ENCODE results near the gene MASP2.
A peak's percentile ranks its signal among the peaks of the same experiment; 100 is the strongest.
"Not testable (repeated sequence)": the region's sequence is repeated elsewhere in the genome, so short reads cannot be mapped to it uniquely, and the experiment has no call there.

Gene MASP2

GRCh38 chr1:11027316-11027715, 19.7 kb downstream of the MASP2 start:
- peaks cover 18% of the 10 kb centered on the region for H3K4me1 Mint-ChIP-seq
- no peaks in the 10 kb centered on the region for H3K27me3 Mint-ChIP-seq
- H3K9me3 Mint-ChIP-seq = no peaks in the 10 kb centered on the region
- peaks cover 13% of the 10 kb centered on the region for H3K36me3 Mint-ChIP-seq
- no peak overlapping the region for H3K27ac Mint-ChIP-seq
- H3K4me3 Mint-ChIP-seq = no peak overlapping the region

DNA sequence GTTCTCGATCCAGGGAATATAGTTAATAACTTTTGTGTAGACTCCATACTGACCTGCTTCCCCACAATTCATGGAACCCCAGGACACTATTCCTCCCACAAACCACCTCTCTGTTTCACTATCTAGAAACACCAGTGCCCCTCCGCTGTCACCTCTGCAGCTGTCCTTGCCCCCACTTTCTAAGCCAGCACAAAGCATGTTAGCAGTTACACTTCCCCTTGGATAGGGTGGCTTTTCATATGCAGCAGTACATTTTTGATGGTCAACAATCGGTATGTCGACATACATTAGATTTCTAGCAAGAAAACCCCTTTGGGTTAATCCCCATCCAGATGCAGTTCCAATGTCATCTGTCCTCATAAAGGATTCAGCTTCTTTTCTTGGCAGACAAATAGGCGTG, 20.1 kb downstream of the MASP2 start:
- H3K27ac Mint-ChIP-seq = peak overlapping the region; percentile 9
- peaks cover 16% of the 10 kb centered on the region for H3K36me3 Mint-ChIP-seq
- H3K4me3 Mint-ChIP-seq = no peak overlapping the region
- H3K9me3 Mint-ChIP-seq = no peaks in the 10 kb centered on the region
- H3K27me3 Mint-ChIP-seq = no peaks in the 10 kb centered on the region
- H3K4me1 Mint-ChIP-seq = peaks cover 22% of the 10 kb centered on the region

GRCh38 chr1:11026052-11026451, 21.0 kb downstream of the MASP2 start:
- H3K9me3 Mint-ChIP-seq = no peaks in the 10 kb centered on the region
- peaks cover 17% of the 10 kb centered on the region for H3K36me3 Mint-ChIP-seq
- no peak overlapping the region for H3K27ac Mint-ChIP-seq
- H3K4me3 Mint-ChIP-seq = no peak overlapping the region
- H3K4me1 Mint-ChIP-seq = peaks cover 24% of the 10 kb centered on the region
- no peaks in the 10 kb centered on the region for H3K27me3 Mint-ChIP-seq

DNA sequence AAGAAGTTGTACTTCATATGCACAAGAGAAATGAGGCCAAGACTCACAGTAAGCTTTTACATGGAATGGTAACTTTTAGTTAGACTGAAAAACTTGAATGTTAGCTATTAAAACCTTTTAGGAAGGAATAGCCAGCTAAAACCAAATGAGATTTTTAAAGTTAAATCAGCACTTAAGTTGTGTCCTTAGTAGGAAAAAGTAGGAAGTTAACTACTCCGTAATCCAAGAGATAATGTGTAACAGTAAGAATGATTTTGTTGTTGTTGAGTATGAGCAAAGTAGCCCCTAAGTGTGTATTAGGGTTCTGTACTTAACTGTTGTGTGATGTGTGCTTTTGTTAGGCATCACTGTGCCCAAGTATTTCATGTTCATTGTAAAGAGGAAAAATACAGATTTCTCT, 21.4 kb downstream of the MASP2 start:
- no peaks in the 10 kb centered on the region for H3K9me3 Mint-ChIP-seq
- H3K27ac Mint-ChIP-seq = no peak overlapping the region
- peaks cover 17% of the 10 kb centered on the region for H3K36me3 Mint-ChIP-seq

GRCh38 chr1:11024874-11025203, 22.2 kb downstream of the MASP2 start:
- Mint-ChIP-seq H3K4me3 (no peak overlapping the region), H3K27me3 (no peaks in the 10 kb centered on the region), H3K9me3 (no peaks in the 10 kb centered on the region), H3K36me3 (peaks cover 19% of the 10 kb centered on the region), H3K27ac (no peak overlapping the region), H3K4me1 (peaks cover 24% of the 10 kb centered on the region)

More for the DNA sequence above, 21.4 kb downstream of the MASP2 start:
- no peaks in the 10 kb centered on the region for H3K27me3 Mint-ChIP-seq
- no peak overlapping the region for H3K4me3 Mint-ChIP-seq
- H3K4me1 Mint-ChIP-seq = peaks cover 24% of the 10 kb centered on the region

DNA sequence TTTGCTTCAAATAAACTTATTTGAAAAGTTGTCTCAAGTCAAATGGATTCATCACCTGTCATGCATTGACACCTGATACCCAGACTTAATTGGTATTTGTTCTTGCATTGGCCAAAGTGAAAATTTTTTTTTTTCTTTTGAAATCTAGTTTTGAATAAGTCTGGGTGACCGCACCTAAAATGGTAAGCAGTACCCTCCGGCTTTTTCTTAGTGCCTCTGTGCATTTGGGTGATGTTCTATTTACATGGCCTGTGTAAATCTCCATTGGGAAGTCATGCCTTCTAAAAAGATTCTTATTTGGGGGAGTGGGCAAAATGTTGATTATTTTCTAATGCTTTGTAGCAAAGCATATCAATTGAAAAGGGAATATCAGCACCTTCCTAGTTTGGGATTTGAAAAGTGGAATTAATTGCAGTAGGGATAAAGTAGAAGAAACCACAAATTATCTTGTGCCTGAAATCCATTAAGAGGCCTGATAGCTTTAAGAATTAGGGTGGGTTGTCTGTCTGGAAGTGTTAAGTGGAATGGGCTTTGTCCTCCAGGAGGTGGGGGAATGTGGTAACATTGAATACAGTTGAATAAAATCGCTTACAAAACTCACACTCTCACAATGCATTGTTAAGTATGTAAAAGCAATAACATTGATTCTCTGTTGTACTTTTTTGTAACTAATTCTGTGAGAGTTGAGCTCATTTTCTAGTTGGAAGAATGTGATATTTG, 22.7 kb downstream of the MASP2 start:
- H3K36me3 Mint-ChIP-seq = peaks cover 19% of the 10 kb centered on the region
- H3K27me3 Mint-ChIP-seq = no peaks in the 10 kb centered on the region
- H3K27ac Mint-ChIP-seq = peak overlapping the region; percentile 68
- no peak overlapping the region for H3K4me3 Mint-ChIP-seq
- no peaks in the 10 kb centered on the region for H3K9me3 Mint-ChIP-seq
- H3K4me1 Mint-ChIP-seq = peaks cover 24% of the 10 kb centered on the region

DNA sequence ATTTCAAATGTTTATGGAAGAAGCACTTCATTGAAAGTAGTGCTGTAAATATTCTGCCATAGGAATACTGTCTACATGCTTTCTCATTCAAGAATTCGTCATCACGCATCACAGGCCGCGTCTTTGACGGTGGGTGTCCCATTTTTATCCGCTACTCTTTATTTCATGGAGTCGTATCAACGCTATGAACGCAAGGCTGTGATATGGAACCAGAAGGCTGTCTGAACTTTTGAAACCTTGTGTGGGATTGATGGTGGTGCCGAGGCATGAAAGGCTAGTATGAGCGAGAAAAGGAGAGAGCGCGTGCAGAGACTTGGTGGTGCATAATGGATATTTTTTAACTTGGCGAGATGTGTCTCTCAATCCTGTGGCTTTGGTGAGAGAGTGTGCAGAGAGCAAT, 23.8 kb downstream of the MASP2 start:
- no peak overlapping the region for H3K4me3 Mint-ChIP-seq
- H3K36me3 Mint-ChIP-seq = peaks cover 19% of the 10 kb centered on the region
- peak overlapping the region; percentile 32 for H3K27ac Mint-ChIP-seq
- H3K9me3 Mint-ChIP-seq = no peaks in the 10 kb centered on the region
- no peaks in the 10 kb centered on the region for H3K27me3 Mint-ChIP-seq
- peaks cover 32% of the 10 kb centered on the region for H3K4me1 Mint-ChIP-seq

- H3K4me3 Mint-ChIP-seq = no peak overlapping the region
- peaks cover 22% of the 10 kb centered on the region for H3K36me3 Mint-ChIP-seq
- no peaks in the 10 kb centered on the region for H3K27me3 Mint-ChIP-seq
- no peaks in the 10 kb centered on the region for H3K9me3 Mint-ChIP-seq
- H3K27ac Mint-ChIP-seq = no peak overlapping the region
- H3K4me1 Mint-ChIP-seq = peaks cover 46% of the 10 kb centered on the region
Measured at GRCh38 chr1:11019971-11020370, 27.1 kb downstream of the MASP2 start.

DNA sequence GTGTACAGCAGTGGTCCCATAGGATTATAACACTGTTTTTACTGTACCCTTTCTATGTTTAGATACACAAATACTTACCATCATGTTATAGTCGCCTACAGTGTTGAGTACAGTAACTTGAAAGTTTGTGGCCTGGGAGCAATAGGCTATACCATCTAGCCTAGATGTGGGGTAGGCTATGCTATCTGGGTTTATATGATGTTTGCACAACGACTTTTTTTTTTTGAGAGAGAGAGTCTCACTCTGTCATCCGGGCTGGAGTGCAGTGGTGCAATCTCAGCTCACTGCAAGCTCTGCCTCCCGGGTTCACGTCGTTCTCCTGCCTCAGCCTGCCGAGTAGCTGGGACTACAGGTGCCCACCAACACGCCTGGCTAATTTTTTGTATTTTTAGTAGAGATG, 27.7 kb downstream of the MASP2 start:
- H3K9me3 Mint-ChIP-seq, H3K27ac Mint-ChIP-seq, H3K4me3 Mint-ChIP-seq, H3K27me3 Mint-ChIP-seq: not testable (repeated sequence)
- Mint-ChIP-seq H3K36me3 (peaks cover 22% of the 10 kb centered on the region), H3K4me1 (peaks cover 48% of the 10 kb centered on the region)

- Mint-ChIP-seq H3K9me3 (no peaks in the 10 kb centered on the region), H3K27ac (peak overlapping the region; percentile 98), H3K4me3 (peak overlapping the region; percentile 98), H3K36me3 (peaks cover 9% of the 10 kb centered on the region), H3K4me1 (peaks cover 29% of the 10 kb centered on the region), H3K27me3 (no peaks in the 10 kb centered on the region)
Measured at GRCh38 chr1:11013160-11013531, 33.9 kb downstream of the MASP2 start.

DNA sequence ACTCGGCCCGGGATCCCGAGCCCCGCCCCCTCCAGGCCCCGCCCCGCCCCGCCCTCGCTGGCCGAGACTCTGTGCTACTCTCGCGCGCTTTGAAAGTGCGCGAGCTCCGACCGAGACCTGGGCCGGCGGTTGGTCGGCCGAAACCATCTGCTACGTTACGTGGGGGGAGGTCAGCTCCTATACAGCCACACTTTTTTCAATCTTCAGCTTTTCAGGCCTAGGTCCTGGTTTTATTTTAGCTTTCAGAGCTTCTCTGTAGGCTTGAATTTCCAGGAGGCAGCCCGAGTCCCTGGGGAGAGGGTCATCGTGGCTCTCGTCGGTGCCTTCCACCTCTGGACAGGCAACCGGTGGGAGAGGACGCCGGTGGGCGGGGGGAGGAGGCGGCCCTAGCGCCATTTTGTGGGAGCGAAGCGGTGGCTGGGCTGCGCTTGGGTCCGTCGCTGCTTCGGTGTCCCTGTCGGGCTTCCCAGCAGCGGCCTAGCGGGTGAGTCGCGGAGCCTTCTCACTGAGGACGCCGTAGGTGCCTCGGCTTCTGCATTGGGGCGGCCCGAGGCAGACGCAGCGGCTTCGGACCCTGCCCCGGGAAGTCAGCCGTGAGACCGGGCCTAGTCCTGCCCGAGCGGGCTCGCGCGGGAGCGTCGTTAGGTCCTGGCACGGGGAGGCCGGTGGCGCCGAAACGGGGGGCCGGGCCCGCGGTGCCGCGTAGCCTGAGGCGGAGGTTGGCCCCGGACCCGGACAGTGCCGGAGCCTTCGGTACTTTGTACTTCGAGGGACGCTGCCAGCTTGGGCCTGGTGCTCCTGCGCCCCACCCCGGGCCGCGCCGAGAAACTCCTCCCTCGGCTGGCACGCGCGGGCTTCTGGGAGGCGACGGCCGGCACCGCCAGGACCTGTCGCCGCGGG, 34.5 kb downstream of the MASP2 start, which contains the start of gene TARDBP:
TARDBP (plus strand) TSS at position 395 of the 900 bp plus-strand sequence. CDS start 1,074 bp downstream, outside the sequence.
- Mint-ChIP-seq H3K36me3 (peaks cover 9% of the 10 kb centered on the region), H3K4me1 (peaks cover 29% of the 10 kb centered on the region), H3K27ac (peak within 1 kb of the TSS; percentile 99), H3K9me3 (no peaks in the 10 kb centered on the region), H3K27me3 (no peaks in the 10 kb centered on the region), H3K4me3 (peak within 1 kb of the TSS; percentile 98)

GRCh38 chr1:11000526-11000925, 46.5 kb downstream of the MASP2 start:
- Mint-ChIP-seq H3K27ac (no peak overlapping the region), H3K4me1 (no peaks in the 10 kb centered on the region), H3K9me3 (no peaks in the 10 kb centered on the region), H3K27me3 (no peaks in the 10 kb centered on the region), H3K4me3 (no peak overlapping the region), H3K36me3 (no peaks in the 10 kb centered on the region)

GRCh38 chr1:10996100-10996499, 50.9 kb downstream of the MASP2 start:
- no peak overlapping the region for H3K27ac Mint-ChIP-seq
- no peaks in the 10 kb centered on the region for H3K36me3 Mint-ChIP-seq
- no peaks in the 10 kb centered on the region for H3K27me3 Mint-ChIP-seq
- no peaks in the 10 kb centered on the region for H3K9me3 Mint-ChIP-seq
- H3K4me1 Mint-ChIP-seq = no peaks in the 10 kb centered on the region
- H3K4me3 Mint-ChIP-seq = no peak overlapping the region

GRCh38 chr1:10992864-10993263, 54.2 kb downstream of the MASP2 start:
- Mint-ChIP-seq H3K27ac (no peak overlapping the region), H3K4me1 (no peaks in the 10 kb centered on the region), H3K4me3 (no peak overlapping the region), H3K36me3 (no peaks in the 10 kb centered on the region), H3K27me3 (no peaks in the 10 kb centered on the region), H3K9me3 (no peaks in the 10 kb centered on the region)

DNA sequence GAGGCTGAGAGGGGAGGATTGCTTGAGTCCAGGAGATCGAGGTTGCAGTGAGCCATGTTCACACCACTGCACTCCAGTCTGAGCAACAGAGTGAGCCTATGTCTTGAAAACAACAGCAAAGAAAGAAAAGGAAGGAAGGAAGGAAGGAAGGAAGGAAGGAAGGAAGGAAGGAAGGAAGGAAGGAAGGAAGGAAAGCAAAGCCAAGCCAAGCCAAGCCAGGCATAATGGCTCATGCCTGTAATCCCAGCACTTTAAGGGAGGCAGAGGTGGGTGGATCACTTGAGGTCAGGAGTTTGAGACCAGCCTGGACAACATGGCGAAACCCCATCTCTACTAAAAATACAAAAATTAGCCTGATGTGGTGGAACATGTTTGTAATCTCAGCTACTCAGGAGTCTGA, 55.0 kb downstream of the MASP2 start:
- not testable (repeated sequence) for H3K9me3 Mint-ChIP-seq, H3K27me3 Mint-ChIP-seq, H3K27ac Mint-ChIP-seq, H3K4me3 Mint-ChIP-seq, H3K36me3 Mint-ChIP-seq, H3K4me1 Mint-ChIP-seq

DNA sequence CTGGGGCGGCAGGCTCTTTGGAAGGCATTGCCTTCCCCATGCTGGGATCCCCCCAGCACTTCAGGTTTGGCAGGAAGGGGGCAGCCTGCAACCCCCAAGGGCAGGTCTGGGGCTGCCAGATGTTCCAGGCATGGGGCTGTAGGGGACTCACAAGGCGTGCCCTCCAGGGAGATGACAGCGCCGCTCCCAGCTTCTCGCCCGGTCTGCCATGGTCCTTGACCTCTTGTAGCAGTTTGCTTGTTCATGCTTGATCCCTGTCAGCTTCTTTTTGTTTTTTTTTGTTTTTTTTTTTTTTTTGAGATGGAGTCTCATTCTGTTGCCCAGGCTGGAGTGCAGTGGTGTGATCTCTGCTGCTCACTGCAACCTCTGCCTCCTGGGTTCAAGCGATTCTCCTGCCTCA, 56.2 kb downstream of the MASP2 start:
- no peak overlapping the region for H3K4me3 Mint-ChIP-seq
- no peaks in the 10 kb centered on the region for H3K9me3 Mint-ChIP-seq
- H3K27ac Mint-ChIP-seq = no peak overlapping the region
- no peaks in the 10 kb centered on the region for H3K27me3 Mint-ChIP-seq
- no peaks in the 10 kb centered on the region for H3K36me3 Mint-ChIP-seq
- no peaks in the 10 kb centered on the region for H3K4me1 Mint-ChIP-seq
